GM18858 (cell line): Measurements from ENCODE around the gene GAB2.
"Not testable (repeated sequence)": the region's sequence is repeated elsewhere in the genome, so short reads cannot be mapped to it uniquely, and the experiment has no call there.

Experiments
- ATAC-seq: cut with Tn5 transposase; IDR thresholded peaks from one replicate; pipeline ENCODE4 v1.9.1; 2021; ENCODE audit not compliant: unreplicated experiment

GAB2 gene

DNA sequence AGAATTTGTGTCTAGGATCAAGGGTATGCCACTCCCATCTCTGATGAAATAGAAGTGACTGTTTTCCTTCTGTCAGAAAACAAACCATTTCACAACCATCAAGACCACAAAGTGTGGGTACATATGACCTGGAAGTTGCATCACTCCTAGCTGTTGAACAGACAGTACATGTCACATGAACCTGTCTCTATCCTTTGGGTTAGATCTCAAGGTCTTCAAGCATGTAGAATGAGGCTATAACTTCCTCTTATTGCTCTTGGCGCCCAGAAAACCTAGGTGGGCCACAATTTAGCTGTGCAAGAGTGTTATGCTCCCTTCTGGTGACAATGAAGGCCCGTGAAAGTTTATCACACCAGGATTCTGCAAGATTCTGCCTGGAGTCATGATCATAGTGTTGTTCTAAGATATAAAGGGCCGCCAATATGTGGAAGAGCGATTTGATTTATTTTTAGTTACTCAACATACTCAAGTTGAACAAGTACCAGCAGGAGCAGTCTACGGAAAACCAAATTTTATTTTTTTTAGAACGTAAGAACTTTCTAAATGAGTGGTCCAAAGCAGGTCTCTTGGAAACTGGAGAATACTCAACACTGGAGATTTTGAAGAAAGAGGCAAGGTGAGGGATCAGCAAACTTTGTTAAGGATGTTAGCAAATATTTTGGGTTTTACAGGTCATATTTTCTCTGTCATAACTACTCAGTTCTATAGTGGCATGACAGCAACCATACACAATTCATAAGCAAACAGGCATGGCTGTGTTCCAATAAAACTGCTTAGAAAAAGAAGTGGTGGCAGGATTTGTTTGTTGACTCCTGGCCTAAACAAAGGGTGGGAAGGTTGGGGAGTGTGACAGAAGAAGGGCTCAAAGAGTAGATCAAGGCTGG lies 127.1 kb downstream of the GAB2 start:
- ATAC-seq, result no peak

DNA sequence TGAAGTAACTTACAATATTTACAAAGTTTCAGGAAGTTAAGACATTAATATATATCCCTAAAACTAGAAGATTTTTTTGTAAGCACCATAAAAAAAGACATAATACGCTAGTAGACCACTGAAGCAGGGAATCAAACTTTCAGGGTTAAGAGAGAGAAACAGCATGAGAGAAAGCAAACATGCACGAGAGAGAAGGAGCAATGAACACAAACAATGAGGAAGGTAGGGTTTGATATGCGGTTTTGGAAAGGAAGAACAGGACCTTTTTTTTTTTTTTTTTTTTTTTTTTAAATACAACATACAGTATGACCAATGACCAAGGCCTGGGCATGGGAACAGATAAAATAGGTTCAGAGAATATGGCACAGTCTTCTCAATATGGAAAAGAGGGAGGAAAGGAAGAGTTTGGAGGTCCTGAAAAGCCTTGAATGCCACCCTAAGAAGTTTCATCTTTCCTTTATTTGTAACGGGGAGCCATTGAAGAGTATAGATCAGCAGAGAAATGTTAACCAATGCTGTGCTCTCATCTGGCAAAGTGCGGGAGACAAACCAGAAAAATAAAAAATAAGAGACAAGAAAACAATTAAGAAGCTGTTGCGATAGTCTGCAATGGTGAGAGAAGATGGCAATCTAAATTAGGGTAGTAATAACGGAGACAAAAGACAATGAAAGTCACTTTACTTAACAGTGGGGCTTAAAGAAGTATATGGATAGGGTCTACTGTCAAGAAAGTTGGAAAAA lies 127.9 kb downstream of the GAB2 start:
- no peak for ATAC-seq

- ATAC-seq, result no peak
Measured at GRCh38 chr11:78284260-78284659, 133.4 kb downstream of the GAB2 start.

DNA sequence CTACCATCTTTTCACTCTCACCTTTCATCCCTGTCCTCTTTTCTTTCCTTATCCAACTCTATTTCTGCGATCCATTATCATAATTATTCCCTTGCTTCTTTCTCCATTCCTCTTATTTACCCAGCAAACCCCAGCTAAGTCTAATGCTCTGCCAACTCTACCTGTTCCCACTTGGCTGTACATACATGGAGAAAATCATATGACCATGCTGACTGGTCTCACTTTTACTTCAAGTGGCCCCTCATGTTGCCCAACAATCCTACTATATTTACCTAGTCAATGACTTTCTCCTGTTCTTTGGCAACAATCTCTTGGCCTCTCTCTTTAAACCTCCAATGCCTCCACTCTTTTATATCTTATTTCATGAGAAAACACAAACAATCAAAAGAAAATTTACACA lies 134.8 kb downstream of the GAB2 start:
- ATAC-seq, result no peak

- ATAC-seq, result no peak
Measured at GRCh38 chr11:78281511-78281910, 136.1 kb downstream of the GAB2 start.

DNA sequence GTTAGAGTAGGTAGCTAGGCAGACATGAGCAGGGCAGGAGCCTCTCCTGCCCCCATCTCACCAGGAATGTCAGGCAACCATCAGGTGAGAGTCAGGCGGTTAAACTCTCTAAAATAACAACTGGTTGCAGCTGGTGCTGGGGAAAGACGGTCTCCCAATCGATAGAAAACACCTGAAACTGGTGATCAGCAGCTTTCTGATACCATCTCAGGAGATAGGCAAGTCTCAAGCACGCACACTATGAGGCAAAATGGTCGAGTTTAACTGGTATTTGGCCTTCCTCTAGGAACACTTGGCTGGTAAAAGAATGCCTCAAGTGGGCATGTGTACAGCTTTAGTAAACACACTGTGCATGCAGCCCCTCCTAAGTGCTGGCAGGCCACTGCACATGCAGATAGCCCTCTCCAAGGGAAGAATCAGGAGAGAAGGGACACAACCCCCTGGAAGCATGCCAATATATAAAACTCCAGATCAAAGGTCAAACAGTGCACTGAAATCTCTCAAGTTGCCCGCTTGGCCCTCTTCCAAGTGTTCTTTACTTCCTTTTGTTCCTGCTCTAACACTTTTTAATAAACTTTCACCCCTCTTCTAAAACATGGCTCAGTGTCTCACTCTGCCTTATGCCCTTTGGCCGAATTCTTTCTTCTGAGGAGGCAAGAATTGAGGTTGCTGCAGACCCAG lies 140.2 kb downstream of the GAB2 start:
- no peak for ATAC-seq

- no peak for ATAC-seq
Measured at GRCh38 chr11:78276311-78276710, 141.3 kb downstream of the GAB2 start.

DNA sequence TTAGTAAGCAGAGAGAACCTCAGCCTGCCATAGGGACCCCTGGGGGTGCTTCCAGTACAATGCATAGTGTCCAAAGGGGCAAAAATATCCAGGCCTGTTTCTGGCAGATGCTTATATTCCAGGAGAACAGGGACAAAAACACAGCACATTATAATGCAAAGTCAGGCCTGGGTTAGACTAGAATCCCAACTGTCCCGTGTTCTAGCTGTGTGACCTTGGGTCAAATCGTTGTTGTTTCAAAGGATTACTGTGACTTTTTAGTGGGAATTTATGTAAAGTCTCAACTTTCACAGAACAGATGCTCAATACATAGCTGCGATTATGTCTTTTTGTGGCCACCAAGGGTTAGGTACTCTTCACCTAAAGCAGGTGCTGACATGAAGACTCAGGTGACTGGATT lies 142.9 kb downstream of the GAB2 start:
- no peak for ATAC-seq

- not testable (repeated sequence) for ATAC-seq
Measured at GRCh38 chr11:78272625-78273269, 144.9 kb downstream of the GAB2 start.

DNA sequence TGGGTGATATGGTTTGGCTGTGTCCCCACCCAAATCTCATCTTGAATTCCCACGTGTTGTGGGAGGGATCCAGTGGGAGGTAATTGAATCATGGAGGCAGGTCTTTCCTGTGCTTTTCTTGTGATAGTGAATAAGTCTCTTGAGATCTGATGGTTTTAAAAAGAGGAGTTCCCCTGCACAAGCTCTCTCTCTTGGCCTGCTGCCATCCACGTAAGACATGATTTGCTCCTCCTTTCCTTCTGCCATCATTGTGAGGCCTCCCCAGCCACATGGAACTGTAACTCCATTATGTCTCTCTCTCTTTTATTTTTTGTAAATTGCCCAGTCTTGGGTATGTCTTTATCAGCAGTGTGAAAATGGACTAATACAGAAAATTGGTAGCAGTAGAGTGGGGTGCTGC lies 145.8 kb downstream of the GAB2 start:
- not testable (repeated sequence) for ATAC-seq

GRCh38 chr11:78270971-78271370 lies 146.6 kb downstream of the GAB2 start:
- ATAC-seq, result no peak

DNA sequence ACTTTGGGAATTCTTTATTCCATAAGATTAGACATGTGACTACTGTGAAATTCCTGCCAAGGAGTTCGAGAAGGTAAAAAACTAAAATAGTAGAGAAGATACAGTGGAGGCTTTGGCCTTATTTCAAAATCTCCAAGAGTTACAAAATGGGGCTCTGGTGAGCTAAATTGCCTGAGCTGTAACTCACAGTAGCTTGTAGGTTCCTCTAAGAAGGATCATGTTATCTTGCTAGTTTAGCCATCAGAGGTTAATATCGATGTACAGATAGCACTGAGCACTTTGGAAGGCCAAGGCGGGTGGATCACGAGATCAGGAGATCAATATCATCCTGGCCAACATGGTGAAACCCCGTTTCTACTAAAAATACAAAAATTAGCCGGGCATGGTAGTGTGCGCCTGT lies 147.8 kb downstream of the GAB2 start:
- no peak for ATAC-seq

- no peak for ATAC-seq
Measured at GRCh38 chr11:78268591-78269410, 148.8 kb downstream of the GAB2 start.

GRCh38 chr11:78266451-78266850 lies 151.2 kb downstream of the GAB2 start:
- no peak for ATAC-seq

DNA sequence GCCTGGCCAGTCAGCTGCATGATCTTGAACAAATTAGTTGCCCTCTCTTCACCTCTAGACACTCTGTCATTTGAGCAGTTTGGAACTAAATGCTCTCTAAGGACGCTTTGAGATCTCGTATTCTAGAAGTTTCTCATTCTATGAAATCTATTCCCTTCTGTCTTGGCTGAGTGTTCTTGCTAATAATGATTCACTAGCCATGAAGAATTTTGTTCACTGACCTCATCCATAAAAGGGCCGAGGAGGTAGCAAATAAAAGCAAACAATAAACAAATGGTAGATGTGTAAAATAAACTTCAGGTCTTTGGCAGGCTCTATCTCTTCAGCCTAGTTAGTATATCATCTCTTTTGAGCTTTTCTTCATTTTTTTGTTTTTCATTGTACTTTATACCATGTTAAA lies 152.3 kb downstream of the GAB2 start:
- ATAC-seq, result no peak

GRCh38 chr11:78262691-78263090 lies 154.9 kb downstream of the GAB2 start:
- ATAC-seq, result no peak

- ATAC-seq, result no peak
Measured at GRCh38 chr11:78262238-78262637, 155.4 kb downstream of the GAB2 start.

GRCh38 chr11:78261828-78262227 lies 155.8 kb downstream of the GAB2 start:
- no peak for ATAC-seq

DNA sequence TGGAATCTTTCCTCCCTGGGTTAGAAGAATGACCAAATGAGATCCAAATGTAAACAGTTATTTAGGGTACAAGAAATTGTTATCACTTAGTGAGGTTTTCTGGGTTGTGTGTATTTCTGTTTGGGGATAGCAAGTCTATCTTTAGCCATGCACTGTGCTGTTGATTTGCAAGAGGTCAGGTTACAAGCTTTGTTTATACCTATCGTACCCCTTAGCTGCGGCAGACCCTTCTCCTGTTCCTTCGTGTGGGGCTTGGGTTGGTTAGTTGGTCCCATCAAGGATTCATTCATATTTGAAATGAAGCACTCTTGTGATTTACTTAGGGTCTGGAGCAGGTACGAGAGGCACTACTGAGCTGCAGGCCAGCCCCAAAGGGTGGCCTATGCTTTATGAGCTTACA lies 156.3 kb downstream of the GAB2 start:
- ATAC-seq, result no peak

- ATAC-seq, result no peak
Measured at GRCh38 chr11:78259777-78260487, 157.7 kb downstream of the GAB2 start.
